Peyer's patch (tissue), 4 donors: ENCODE measurements around the gene SAMHD1. TPM values are rescaled to one million over a fixed set of nuclear protein-coding genes. Genes with fewer than 3 reads are reported as not detected.
A peak's percentile ranks its signal among the peaks of the same experiment; 100 is the strongest.

ENCODE experiments used
- DNase-seq, 3 donors: peaks; one replicate each; pipeline ENCODE4 v3.0.0-alpha.2; 2017 to 2019
- H3K27ac ChIP-seq, 4 donors: fragments of 200-600 bp; sonication (generic); one replicate each; pipeline ENCODE4 v1.5.1; 2016 to 2019
- H3K27me3 ChIP-seq, 2 donors: fragments of 200-600 bp; sonication (generic); one replicate each; pipeline ENCODE4 v1.5.1; 2019
- H3K36me3 ChIP-seq, 3 donors: fragments of 200-600 bp; sonication (generic); one replicate each; pipeline ENCODE4 v1.5.1; 2016 to 2019
- H3K4me1 ChIP-seq, 4 donors: fragments of 200-600 bp; sonication (generic); one replicate each; pipeline ENCODE4 v1.5.1; 2016 to 2019
- H3K4me3 ChIP-seq, 4 donors: fragments of 200-600 bp; sonication (generic); 1 replicate in 3 of 4; 2 replicates in 1 of 4; pipeline ENCODE4 v1.5.1; 2016 to 2019; ENCODE audit warnings: mild to moderate bottlenecking in 1 of 4
- H3K9me3 ChIP-seq, 4 donors: fragments of 200-600 bp; sonication (generic); one replicate each; pipeline ENCODE4 v1.5.1; 2016 to 2019; ENCODE audit warnings: mild to moderate bottlenecking in 1 of 4
- POLR2A ChIP-seq, 2 donors: fragments of 450-650 bp; IDR thresholded peaks; one replicate each; pipeline ENCODE4 v1.5.1; 2017; ENCODE audit warnings: antibody characterized with exemption in 2 of 2, mild to moderate bottlenecking in 2 of 2, moderate library complexity in 2 of 2
- total RNA-seq, 4 donors: library from RNA; depleted of rRNA; stranded (reverse); fragments of >200 nt; gene quantifications; one replicate each; pipeline ENCODE4 v1.1.0, GENCODE V29; 2016
- TF ChIP-seq, protein P1 (sequence below), 6 experiments: fragments of 450-650 bp in 4 of 6; fragments of 200-600 bp in 2 of 6; sonication (generic) in 1 of 6; IDR thresholded peaks; one replicate each; pipeline ENCODE4 v1.5.1; 2017 to 2019; ENCODE audit warnings: antibody characterized with exemption in 6 of 6, mild to moderate bottlenecking in 3 of 6, moderate library complexity in 1 of 6

SAMHD1 gene
- total RNA-seq, 4 donors from 2014 or later, result 26.4 to 195 (median 77.5) TPM

DNA sequence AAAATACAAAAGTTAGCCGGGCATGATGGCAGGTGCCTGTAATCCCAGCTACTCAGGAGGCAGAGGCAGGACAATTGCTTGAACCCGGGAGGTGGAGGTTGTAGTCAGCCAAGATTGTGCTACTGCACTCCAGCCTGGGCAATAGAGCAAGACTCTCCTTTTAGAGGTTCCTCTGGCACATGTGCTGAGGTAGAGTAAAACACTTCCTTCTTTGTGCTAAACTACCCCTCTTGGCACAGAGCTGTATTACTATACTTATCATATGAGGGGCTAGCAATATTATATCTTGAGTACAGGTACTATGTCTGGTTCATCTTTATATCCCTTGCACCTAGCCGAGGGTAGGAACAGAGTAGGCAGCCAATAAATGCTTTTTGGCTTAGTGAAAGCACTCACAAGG, 40.2 kb upstream of the SAMHD1 start:
- peaks cover 0 to 7% (median 0%) of the 10 kb centered on the region in 3 donors for H3K36me3 ChIP-seq
- no peaks in the 10 kb centered on the region for H3K27me3 ChIP-seq
- TF ChIP-seq POLR2A (IDR thresholded peaks at IDR 0.05), result no peak
- TF ChIP-seq, protein P1, sequence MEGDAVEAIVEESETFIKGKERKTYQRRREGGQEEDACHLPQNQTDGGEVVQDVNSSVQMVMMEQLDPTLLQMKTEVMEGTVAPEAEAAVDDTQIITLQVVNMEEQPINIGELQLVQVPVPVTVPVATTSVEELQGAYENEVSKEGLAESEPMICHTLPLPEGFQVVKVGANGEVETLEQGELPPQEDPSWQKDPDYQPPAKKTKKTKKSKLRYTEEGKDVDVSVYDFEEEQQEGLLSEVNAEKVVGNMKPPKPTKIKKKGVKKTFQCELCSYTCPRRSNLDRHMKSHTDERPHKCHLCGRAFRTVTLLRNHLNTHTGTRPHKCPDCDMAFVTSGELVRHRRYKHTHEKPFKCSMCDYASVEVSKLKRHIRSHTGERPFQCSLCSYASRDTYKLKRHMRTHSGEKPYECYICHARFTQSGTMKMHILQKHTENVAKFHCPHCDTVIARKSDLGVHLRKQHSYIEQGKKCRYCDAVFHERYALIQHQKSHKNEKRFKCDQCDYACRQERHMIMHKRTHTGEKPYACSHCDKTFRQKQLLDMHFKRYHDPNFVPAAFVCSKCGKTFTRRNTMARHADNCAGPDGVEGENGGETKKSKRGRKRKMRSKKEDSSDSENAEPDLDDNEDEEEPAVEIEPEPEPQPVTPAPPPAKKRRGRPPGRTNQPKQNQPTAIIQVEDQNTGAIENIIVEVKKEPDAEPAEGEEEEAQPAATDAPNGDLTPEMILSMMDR (IDR thresholded peaks at IDR 0.05), result no peak
- H3K9me3 ChIP-seq, result no peaks in the 10 kb centered on the region
- H3K4me1 ChIP-seq, result no peaks in the 10 kb centered on the region
- no peak overlapping the region for H3K4me3 ChIP-seq
- DNase-seq, result no peak
- no peak overlapping the region for H3K27ac ChIP-seq

DNA sequence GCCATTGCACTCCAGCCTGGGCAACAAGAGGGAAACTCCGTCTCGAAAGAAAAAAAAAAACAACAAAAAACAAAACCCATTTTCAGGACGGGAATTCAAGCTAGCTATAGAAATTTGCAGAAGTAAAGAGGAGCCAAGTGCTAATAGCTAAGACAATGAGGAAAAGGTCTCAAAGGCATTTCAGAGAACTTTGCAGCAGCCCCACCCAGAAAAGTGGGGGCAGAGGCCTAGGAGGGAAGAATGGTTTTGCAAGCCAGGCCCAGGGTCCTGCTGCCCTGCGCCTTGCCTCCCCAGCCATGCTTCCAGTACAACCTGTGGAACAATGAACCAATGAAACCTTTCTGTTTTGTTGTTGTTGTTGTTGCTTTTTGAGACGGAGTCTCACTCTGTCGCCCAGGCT, 38.3 kb upstream of the SAMHD1 start:
- no peak overlapping the region for H3K27ac ChIP-seq
- H3K9me3 ChIP-seq, result no peaks in the 10 kb centered on the region
- no peaks in the 10 kb centered on the region for H3K27me3 ChIP-seq
- no peak for DNase-seq
- no peak overlapping the region for H3K4me3 ChIP-seq
- no peaks in the 10 kb centered on the region for H3K36me3 ChIP-seq
- TF ChIP-seq POLR2A (IDR thresholded peaks at IDR 0.05), result no peak
- TF ChIP-seq, protein P1 (IDR thresholded peaks at IDR 0.05), result no peak
- H3K4me1 ChIP-seq, result no peaks in the 10 kb centered on the region

DNA sequence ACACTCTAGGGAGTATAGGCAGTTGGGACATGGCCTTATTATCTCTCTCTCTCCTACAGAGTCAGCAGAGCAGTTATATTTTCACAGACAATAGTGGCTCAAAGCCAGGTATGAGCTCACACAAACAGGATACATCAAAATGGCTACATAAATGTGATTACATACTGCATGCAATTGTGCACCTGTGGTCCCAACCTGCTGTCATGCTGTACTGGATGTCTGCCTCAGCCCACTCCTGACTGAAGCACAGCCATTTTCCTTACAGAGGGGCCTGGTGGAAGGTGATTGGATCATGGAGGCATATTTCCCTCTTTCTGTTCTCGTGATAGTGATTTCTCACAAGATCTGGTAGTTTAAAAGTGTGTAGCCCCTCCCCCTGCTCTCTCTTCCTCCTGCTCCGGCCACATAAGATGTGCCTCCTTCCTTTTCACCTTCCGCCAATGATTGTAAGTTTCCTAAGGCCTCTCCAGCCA, 37.0 kb upstream of the SAMHD1 start:
- no peak for TF ChIP-seq POLR2A (IDR thresholded peaks at IDR 0.05)
- TF ChIP-seq, protein P1 (IDR thresholded peaks at IDR 0.05), result no peak
- Histone ChIP-seq H3K9me3 (no peaks in the 10 kb centered on the region), H3K4me3 (no peak overlapping the region), H3K27me3 (no peaks in the 10 kb centered on the region), H3K4me1 (no peaks in the 10 kb centered on the region), H3K36me3 (no peaks in the 10 kb centered on the region), H3K27ac (no peak overlapping the region)
- DNase-seq, result no peak

DNA sequence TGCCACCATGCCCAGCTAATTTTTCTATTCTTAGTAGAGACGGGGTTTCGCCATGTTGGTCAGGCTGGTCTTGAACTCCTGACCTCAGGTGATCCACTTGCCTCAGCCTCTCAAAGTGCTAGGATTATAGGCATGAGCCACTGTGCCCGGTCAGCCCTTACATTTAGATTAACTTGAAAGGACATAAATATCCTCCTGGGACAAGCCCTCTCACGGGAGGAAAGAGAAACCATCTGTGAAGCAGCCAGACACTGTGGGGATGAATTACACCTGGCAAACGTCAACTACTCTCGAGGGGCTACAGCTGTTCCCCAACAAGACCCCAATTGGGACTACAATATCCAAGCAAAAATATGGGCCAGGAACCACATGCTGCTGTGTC, 32.7 kb upstream of the SAMHD1 start:
- TF ChIP-seq, protein P1 (IDR thresholded peaks at IDR 0.05), result no peak
- no peak for TF ChIP-seq POLR2A (IDR thresholded peaks at IDR 0.05)
- no peaks in the 10 kb centered on the region for H3K4me1 ChIP-seq
- H3K4me3 ChIP-seq, result no peak overlapping the region
- no peaks in the 10 kb centered on the region for H3K27me3 ChIP-seq
- no peaks in the 10 kb centered on the region for H3K36me3 ChIP-seq
- no peak for DNase-seq
- H3K27ac ChIP-seq, result no peak overlapping the region
- no peaks in the 10 kb centered on the region for H3K9me3 ChIP-seq

DNA sequence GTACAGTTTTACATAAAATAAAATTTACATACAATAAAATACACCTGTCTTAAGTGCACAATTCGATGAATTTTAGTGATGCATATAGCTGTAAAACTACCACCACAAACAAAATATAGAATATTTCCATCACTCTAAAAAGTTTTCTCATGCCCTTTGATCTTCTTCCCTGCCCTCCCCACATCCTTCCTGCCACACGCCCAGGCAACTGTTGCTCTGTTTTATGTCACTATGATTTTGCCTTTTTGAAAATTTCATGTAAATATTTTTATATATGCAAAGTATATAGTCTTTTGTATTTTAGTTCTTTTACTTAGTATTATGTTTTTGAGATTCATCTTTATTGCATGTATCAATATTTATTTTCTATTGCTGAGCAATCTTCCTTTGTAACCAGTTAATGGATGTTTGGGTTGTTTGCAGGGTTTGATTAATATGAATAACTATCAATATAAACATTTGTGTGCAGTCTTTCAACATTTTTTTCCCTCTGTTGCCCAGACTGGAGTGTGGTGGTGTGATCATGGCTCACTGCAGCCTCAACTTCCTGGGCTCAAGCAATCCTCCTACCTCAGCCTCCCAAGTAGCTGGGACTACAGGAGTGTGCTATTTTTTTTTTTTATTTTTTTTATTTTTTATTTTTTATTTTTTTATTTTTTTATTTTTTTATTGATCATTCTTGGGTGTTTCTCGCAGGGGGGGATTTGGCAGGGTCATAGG, 23.8 kb upstream of the SAMHD1 start:
- H3K27me3 ChIP-seq, result no peaks in the 10 kb centered on the region
- peaks cover 0 to 17% (median 7%) of the 10 kb centered on the region in 4 donors for H3K4me1 ChIP-seq
- no peaks in the 10 kb centered on the region for H3K9me3 ChIP-seq
- DNase-seq, result peak in 2 of 3 donors; percentile 67 to 75
- H3K36me3 ChIP-seq, result no peaks in the 10 kb centered on the region
- H3K4me3 ChIP-seq, result no peak overlapping the region
- H3K27ac ChIP-seq, result no peak overlapping the region
- TF ChIP-seq, protein P1 (IDR thresholded peaks at IDR 0.05), result no peak
- TF ChIP-seq POLR2A (IDR thresholded peaks at IDR 0.05), result no peak
